CD4-positive, alpha-beta T cell (primary cell): ENCODE measurements around the gene PTPN3. TPM values are rescaled to one million over a fixed set of nuclear protein-coding genes. Genes with fewer than 3 reads are reported as not detected.

Experiments
- ATAC-seq: fragments of 200-7000 bp; cut with Tn5 transposase; one replicate; pipeline ENCODE4 v1.10.0; 2022; ENCODE audit warnings: mild to moderate bottlenecking; ENCODE audit not compliant: poor library complexity
- CTCF ChIA-PET: fragments of 350-600 bp; sonication (Branson Sonifier 250); formaldehyde crosslinking; loops from one replicate; lab custom pipeline; 2021; ENCODE audit warnings: antibody characterized with exemption, inconsistent platforms; lab: Charles Lee
- POLR2A ChIA-PET: fragments of 350-600 bp; sonication (Branson Sonifier 250); formaldehyde crosslinking; loops from one replicate; lab custom pipeline; 2021; ENCODE audit warnings: antibody characterized with exemption, inconsistent platforms; lab: Charles Lee
- DNase-seq, 14 experiments: peaks; one replicate each; pipeline ENCODE4 v3.0.0-alpha.2; 2013 to 2020; ENCODE audit warnings: mixed read lengths in 2 of 14
- H3K27ac ChIP-seq, 2 donors: one replicate each; pipeline versions ENCODE4 v1.5.1 to v1.7.0; 2013; ENCODE audit warnings: low read length in 2 of 2, low read depth in 1 of 2, mild to moderate bottlenecking in 1 of 2
- H3K27me3 ChIP-seq, 2 experiments: 1 replicate in 1 of 2; 2 replicates in 1 of 2; pipeline versions ENCODE4 v1.6.1 to v1.7.0; 2013; ENCODE audit warnings: low read length in 2 of 2, control low read depth in 1 of 2, mild to moderate bottlenecking in 1 of 2, moderate library complexity in 1 of 2; ENCODE audit not compliant: insufficient read depth in 2 of 2, control insufficient read depth in 1 of 2
- H3K36me3 ChIP-seq: one replicate; pipeline ENCODE4 v1.6.1; 2013; ENCODE audit warnings: low read length, control low read depth; ENCODE audit not compliant: insufficient read depth
- H3K4me1 ChIP-seq: one replicate; pipeline ENCODE4 v1.6.1; 2013; ENCODE audit warnings: low read length, control low read depth; ENCODE audit not compliant: insufficient read depth
- H3K4me3 ChIP-seq: one replicate; pipeline ENCODE4 v1.5.1; 2013; ENCODE audit warnings: mild to moderate bottlenecking, low read length, moderate library complexity
- H3K9me3 ChIP-seq, 2 experiments: 1 replicate in 1 of 2; 2 replicates in 1 of 2; pipeline versions ENCODE4 v1.6.1 to v1.7.0; 2013; ENCODE audit warnings: low read length in 2 of 2, mild to moderate bottlenecking in 2 of 2, control low read depth in 1 of 2, moderate library complexity in 1 of 2; ENCODE audit not compliant: control insufficient read depth in 1 of 2, insufficient read depth in 1 of 2
- H3K27ac Mint-ChIP-seq: one replicate; pipeline ENCODE4 v1.8.0; 2020; ENCODE audit warnings: mixed read lengths
- H3K27me3 Mint-ChIP-seq: one replicate; pipeline ENCODE4 v1.8.0; 2021; ENCODE audit warnings: mixed read lengths
- H3K36me3 Mint-ChIP-seq: one replicate; pipeline ENCODE4 v1.8.0; 2021; ENCODE audit warnings: low read depth, mixed read lengths
- H3K4me1 Mint-ChIP-seq: one replicate; pipeline ENCODE4 v1.8.0; 2021; ENCODE audit warnings: low read depth, mixed read lengths
- H3K4me3 Mint-ChIP-seq: one replicate; pipeline ENCODE4 v1.8.0; 2020; ENCODE audit warnings: mild to moderate bottlenecking, mixed read lengths
- H3K9me3 Mint-ChIP-seq: one replicate; pipeline ENCODE4 v1.8.0; 2020; ENCODE audit warnings: mixed read lengths
- CTCF ChIP-seq: fragments of 200-600 bp; IDR thresholded peaks from one replicate; pipeline ENCODE4 v1.8.0; 2022; ENCODE audit warnings: antibody characterized with exemption, mild to moderate bottlenecking
- intact Hi-C, 2 experiments: fragments of 100-400 bp; cut with DNase I in 1 of 2; cut with micrococcal nuclease in 1 of 2; formaldehyde crosslinking; loops; one replicate each; pipeline versions ENCODE4 v1.15.1 to v1.9.0; 2023 to 2025; cut with DNase I, micrococcal nuclease
- total RNA-seq, 174 experiments: library from RNA in 2 of 174; stranded (reverse) in 2 of 174; gene quantifications; one replicate each; pipeline ENCODE4 v1.2.3 and lab custom pipeline; 2021 to 2026

PTPN3 gene
- total RNA-seq, 2 experiments from 2014 or later, result not detected

DNA sequence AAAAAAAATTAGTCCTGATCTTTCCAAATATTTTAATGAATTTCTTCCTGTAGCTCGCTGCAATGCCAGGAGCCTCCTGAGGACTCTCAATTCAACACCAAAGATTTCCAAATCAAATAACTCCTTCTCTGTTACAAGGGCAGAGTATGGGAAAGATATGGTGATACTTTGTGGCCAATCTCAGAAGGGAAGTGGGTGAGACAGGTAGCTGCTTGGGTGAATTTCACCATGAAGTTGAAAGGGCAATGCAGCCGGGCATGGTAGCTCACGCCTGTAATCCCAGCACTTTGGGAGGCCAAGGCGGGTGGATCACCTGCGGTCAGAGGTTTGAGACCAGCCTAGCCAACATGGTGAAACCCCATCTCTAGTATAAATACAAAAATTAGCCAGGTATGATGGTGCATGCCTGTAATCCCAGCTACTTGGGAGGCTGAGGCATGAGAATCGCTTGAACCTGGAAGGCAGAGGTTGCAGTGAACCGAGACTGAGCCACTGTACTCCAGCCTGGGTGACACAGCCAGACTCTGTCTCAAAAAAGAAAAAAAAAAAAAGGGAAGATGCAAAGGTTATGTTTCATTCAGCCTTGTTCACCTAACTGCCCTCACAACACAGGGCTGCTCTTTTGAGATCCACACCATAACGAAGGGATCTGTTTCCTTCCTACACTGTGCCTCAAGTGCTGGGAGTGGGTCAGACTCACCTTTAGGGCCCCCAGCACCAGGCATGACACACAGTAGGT, 58.6 kb downstream of the PTPN3 start:
- Mint-ChIP-seq H3K4me1 (peaks cover 16% of the 10 kb centered on the region), H3K27ac (no peak overlapping the region), H3K4me3 (no peak overlapping the region), H3K36me3 (no peaks in the 10 kb centered on the region), H3K27me3 (peaks cover 29% of the 10 kb centered on the region), H3K9me3 (no peaks in the 10 kb centered on the region)
- H3K27me3 ChIP-seq, result peaks cover 3 to 6% of the 10 kb centered on the region in 2 experiments
- no peaks in the 10 kb centered on the region for H3K36me3 ChIP-seq
- ATAC-seq, result no peak
- no peak overlapping the region for H3K4me3 ChIP-seq
- CTCF ChIA-PET, result interaction anchor here (0.6 kb wide), 1 partner anchor 47 kb away, joined by 5 read pairs; no protein-coding TSS in a partner anchor
- POLR2A ChIA-PET, result no interaction called here
- intact Hi-C loops, result loop anchor here (1.0 to 5.0 kb wide), 2 partner anchors 30 to 778 kb away; no protein-coding TSS in a partner anchor
- H3K4me1 ChIP-seq, result peaks cover 7% of the 10 kb centered on the region
- DNase-seq, result no peak
- no peak overlapping the region for H3K27ac ChIP-seq
- no peaks in the 10 kb centered on the region for H3K9me3 ChIP-seq
- TF ChIP-seq CTCF, result no peak

DNA sequence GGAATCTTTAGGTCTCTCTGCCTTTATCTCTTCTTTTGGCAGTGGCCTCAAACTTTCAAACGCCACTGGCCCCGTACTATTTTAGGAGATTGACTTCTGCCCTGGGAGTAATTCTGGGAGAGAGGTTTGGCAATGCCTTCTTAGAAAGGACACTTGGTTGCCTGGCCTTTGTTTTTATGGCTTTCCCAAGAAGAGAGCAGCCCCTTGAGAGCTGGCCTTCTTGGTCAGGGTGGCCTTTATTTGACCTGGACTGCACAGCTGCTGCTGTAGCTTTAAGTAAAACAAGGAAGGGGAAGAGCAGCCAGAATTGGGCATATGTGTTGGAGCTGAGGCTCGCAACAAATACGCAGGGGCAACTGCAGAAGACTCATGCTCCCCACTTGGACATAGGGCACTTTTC, 60.8 kb downstream of the PTPN3 start:
- Histone ChIP-seq H3K36me3 (no peaks in the 10 kb centered on the region), H3K4me1 (peaks cover 7% of the 10 kb centered on the region), H3K27me3 (peaks cover 3 to 5% of the 10 kb centered on the region in 2 experiments), H3K4me3 (no peak overlapping the region), H3K9me3 (no peaks in the 10 kb centered on the region), H3K27ac (no peak overlapping the region)
- ATAC-seq (no peak), DNase-seq (no peak)
- H3K4me1 Mint-ChIP-seq, result peaks cover 16% of the 10 kb centered on the region
- ChIA-PET POLR2A (no interaction called here), CTCF (no interaction called here)
- TF ChIP-seq CTCF, result no peak
- peaks cover 30% of the 10 kb centered on the region for H3K27me3 Mint-ChIP-seq
- intact Hi-C loops, result no loop called here
- H3K4me3 Mint-ChIP-seq, result no peak overlapping the region
- H3K27ac Mint-ChIP-seq, result no peak overlapping the region
- H3K36me3 Mint-ChIP-seq, result no peaks in the 10 kb centered on the region
- H3K9me3 Mint-ChIP-seq, result no peaks in the 10 kb centered on the region

GRCh38 chr9:109436071-109436470, 62.0 kb downstream of the PTPN3 start:
- Mint-ChIP-seq H3K9me3 (no peaks in the 10 kb centered on the region), H3K36me3 (no peaks in the 10 kb centered on the region), H3K27me3 (peaks cover 30% of the 10 kb centered on the region), H3K4me1 (peaks cover 13% of the 10 kb centered on the region), H3K4me3 (no peak overlapping the region), H3K27ac (no peak overlapping the region)
- DNase-seq (no peak), ATAC-seq (no peak)
- no peak for TF ChIP-seq CTCF
- Histone ChIP-seq H3K9me3 (no peaks in the 10 kb centered on the region), H3K27me3 (peaks cover 3 to 5% of the 10 kb centered on the region in 2 experiments), H3K27ac (no peak overlapping the region), H3K36me3 (no peaks in the 10 kb centered on the region), H3K4me1 (peaks cover 7% of the 10 kb centered on the region), H3K4me3 (no peak overlapping the region)
- intact Hi-C loops, result no loop called here
- ChIA-PET POLR2A (no interaction called here), CTCF (no interaction called here)
